Pancreas (tissue), 10 donors: ENCODE data around the gene FARP1. TPM values are rescaled to one million over a fixed set of nuclear protein-coding genes. Genes with fewer than 3 reads are reported as not detected.

Source experiments
- ATAC-seq, 4 donors: fragments of 200-7000 bp; cut with Tn5 transposase; one replicate each; pipeline versions ENCODE4 v1.8.0 to v1.9.1; 2020; ENCODE audit warnings: mild to moderate bottlenecking in 4 of 4, moderate library complexity in 4 of 4
- DNase-seq, 6 donors: peaks; one replicate each; pipeline ENCODE4 v3.0.0-alpha.2; 2020
- FAIRE-seq: peaks from 2 replicates; lab custom pipeline; 2012; peaks lifted over from hg19 to GRCh38; lab: Jason Lieb, UNC
- H3K27ac ChIP-seq, 4 donors: fragments of 200-600 bp; sonication (generic); 1 replicate in 3 of 4; 2 replicates in 1 of 4; pipeline versions ENCODE4 v1.5.0 to v1.8.0; 2020
- H3K27me3 ChIP-seq, 4 donors: fragments of 200-600 bp; one replicate each; pipeline ENCODE4 v1.8.0; 2021
- H3K36me3 ChIP-seq, 3 donors: fragments of 200-600 bp; sonication (generic) in 1 of 3; one replicate each; pipeline versions ENCODE4 v1.5.0 to v1.8.0; 2020 to 2021
- H3K4me1 ChIP-seq, 3 donors: fragments of 200-600 bp; one replicate each; pipeline ENCODE4 v1.8.0; 2021
- H3K4me3 ChIP-seq, 4 donors: fragments of 200-600 bp; sonication (generic) in 2 of 4; one replicate each; pipeline versions ENCODE4 v1.5.0 to v1.8.0; 2020 to 2021
- H3K9me3 ChIP-seq, 4 donors: fragments of 200-600 bp; one replicate each; pipeline ENCODE4 v1.8.0; 2021
- CTCF ChIP-seq, 4 donors: fragments of 200-600 bp; sonication (generic) in 3 of 4; IDR thresholded peaks; one replicate each; pipeline versions ENCODE4 v1.5.0 to v1.8.0; 2021; ENCODE audit warnings: antibody characterized with exemption in 4 of 4
- WGBS, 2 donors: extraction: QIAGEN DNeasy Blood & Tissue Kit; methylation state at CpG; one replicate each; pipeline ENCODE4 v1.1.7; 2013; 5-methylcytosine and 5-hydroxymethylcytosine counted together
- intact Hi-C, 3 donors: fragments of 100-400 bp; cut with DNase I; formaldehyde crosslinking; loops; one replicate each; pipeline versions ENCODE4 v1.11.1 to v1.14.2; 2022
- polyA plus RNA-seq, 2 donors: library from polyadenylated mRNA; stranded (reverse); fragments of 200-250 nt; gene quantifications; one replicate each; pipeline ENCODE4 v1.2.3, GENCODE V29; 2013
- total RNA-seq, 6 donors: library from RNA; stranded (reverse); fragmentation: NEBNext Ultra II Directional in 4 of 6; extraction: Animal tissue kit (Norgen Biotek cat#: 25700) in 4 of 6; gene quantifications; one replicate each; pipeline versions ENCODE4 v1.2.1 to v1.2.4, GENCODE V29; 2021 to 2023
- donor health status: healthy with polysubstance abuse.
- donor health status: DM: no; HTN: no; CAD: no; lungs with moderate emphysema.
- donor health status: DM: no; HTN: no; CAD: no.
- donor health status: control.
- donor health status: control.
- donor health status: Bipolar disorder and iron deficiency.
- donor health status: DM: yes; HTN: yes; CAD: no.
- donor health status: DM: no; HTN: no; CAD: no.
- donor health status: DM: no; HTN: no; CAD: no.
- donor health status: DM: yes; HTN: yes; CAD: no.

Gene FARP1
- total and polyA plus RNA-seq, 8 donors, result 30.8 to 95.1 (median 56.0) TPM

DNA sequence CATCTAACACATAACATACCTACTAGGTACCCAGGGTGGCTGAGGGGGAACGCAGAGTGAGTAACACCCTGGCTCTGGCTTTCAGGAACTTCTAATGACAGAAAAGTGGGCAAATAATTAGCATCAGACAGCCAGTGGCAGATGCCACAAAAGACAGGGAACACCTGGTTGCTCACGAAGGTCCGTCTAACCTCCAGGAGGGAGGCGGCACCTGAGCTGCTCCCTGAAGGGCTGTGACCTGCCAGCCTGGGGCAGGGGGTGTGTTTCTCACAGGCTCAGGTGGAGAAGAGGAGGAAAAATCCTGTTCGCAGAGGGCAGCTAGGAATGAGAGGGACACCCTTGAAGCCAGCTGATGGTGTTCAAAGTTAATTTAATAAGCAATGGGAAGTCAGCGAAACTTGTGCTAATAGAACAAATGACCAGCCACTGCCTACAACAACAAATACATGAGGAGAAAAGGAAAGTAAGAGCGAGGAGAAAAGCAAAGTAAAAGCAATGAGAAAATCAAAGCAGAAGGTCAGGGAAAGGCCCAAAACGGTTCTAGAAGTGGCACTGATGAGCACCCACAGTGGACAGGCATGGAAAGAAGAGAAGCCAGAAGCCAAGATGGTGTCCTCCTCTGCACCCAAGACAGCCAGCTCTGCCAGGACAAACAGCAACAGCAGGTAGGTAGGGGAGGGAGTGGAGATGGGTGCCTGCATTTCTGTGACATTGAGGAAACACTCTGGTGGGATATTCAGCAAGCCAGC lies 346.7 kb downstream of the FARP1 start:
- intact Hi-C loops, result loop anchor here in 2 of 3 donors (10.0 kb wide), 2 partner anchors 75 to 85 kb away; partner anchors contain the start of gene STK24 (in 1 of the 2)
- H3K4me3 ChIP-seq, result no peak overlapping the region
- TF ChIP-seq CTCF (IDR thresholded peaks at IDR 0.05), result no peak
- no peaks in the 10 kb centered on the region for H3K36me3 ChIP-seq
- DNase-seq (no peak), FAIRE-seq (no peak), ATAC-seq (no peak)
- H3K9me3 ChIP-seq, result no peaks in the 10 kb centered on the region
- H3K27ac ChIP-seq, result peak overlapping the region in 1 of 4 donors; percentile 33
- peaks cover 14 to 22% (median 21%) of the 10 kb centered on the region in 3 donors for H3K4me1 ChIP-seq
- H3K27me3 ChIP-seq, result no peaks in the 10 kb centered on the region
- WGBS, 2 donors, result 75% methylated on average over 8 of the region's 8 CpGs

GRCh38 chr13:98490195-98490836 lies 347.4 kb downstream of the FARP1 start:
- DNase-seq, result no peak
- no peak for FAIRE-seq
- no peak overlapping the region for H3K4me3 ChIP-seq
- no peaks in the 10 kb centered on the region for H3K9me3 ChIP-seq
- H3K27ac ChIP-seq, result peak overlapping the region in 1 of 4 donors; percentile 33
- intact Hi-C loops, result loop anchor here in 1 of 3 donors (10.0 kb wide), 1 partner anchor 74 kb away; no protein-coding TSS in a partner anchor
- peak in 1 of 4 donors; percentile 30 for ATAC-seq
- TF ChIP-seq CTCF (IDR thresholded peaks at IDR 0.05), result no peak
- peaks cover 11 to 17% (median 16%) of the 10 kb centered on the region in 3 donors for H3K4me1 ChIP-seq
- WGBS, 2 donors, result 37 to 43% methylated on average over 9 of the region's 9 CpGs
- no peaks in the 10 kb centered on the region for H3K36me3 ChIP-seq
- H3K27me3 ChIP-seq, result no peaks in the 10 kb centered on the region

DNA sequence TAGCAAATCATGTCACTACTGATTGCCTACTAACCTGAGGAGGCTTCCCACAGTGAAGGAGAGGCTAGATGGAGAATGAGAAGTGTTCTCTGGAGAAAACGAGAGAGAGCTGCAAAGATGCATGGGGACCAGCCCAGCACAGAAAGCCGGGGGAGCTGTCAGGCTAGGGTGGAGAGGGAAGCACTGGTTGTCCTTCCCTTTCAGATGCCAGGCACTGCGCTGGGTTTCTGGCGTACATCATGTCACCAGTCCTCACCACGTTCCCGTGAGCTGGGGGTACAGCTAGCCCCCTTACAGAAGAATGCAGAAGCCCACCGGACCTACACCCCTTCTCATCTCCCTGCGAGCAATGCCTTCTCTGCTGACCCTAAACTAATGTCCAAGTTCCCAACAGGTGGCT lies 348.0 kb downstream of the FARP1 start:
- no peak for TF ChIP-seq CTCF (IDR thresholded peaks at IDR 0.05)
- intact Hi-C loops, result loop anchor here in 1 of 3 donors (10.0 kb wide), 1 partner anchor 74 kb away; no protein-coding TSS in a partner anchor

GRCh38 chr13:98492335-98493041 lies 349.6 kb downstream of the FARP1 start:
- FAIRE-seq, result peak; percentile 13

More for the DNA sequence above, 348.0 kb downstream of the FARP1 start:
- ATAC-seq (no peak), FAIRE-seq (no peak), DNase-seq (no peak)
- Histone ChIP-seq H3K36me3 (no peaks in the 10 kb centered on the region), H3K4me3 (no peak overlapping the region), H3K9me3 (no peaks in the 10 kb centered on the region), H3K4me1 (peaks cover 7 to 16% (median 15%) of the 10 kb centered on the region in 3 donors), H3K27me3 (no peaks in the 10 kb centered on the region), H3K27ac (no peak overlapping the region)
- WGBS, 2 donors, result 87 to 88% methylated on average over 8 of the region's 8 CpGs

More at GRCh38 chr13:98492335-98493041, 349.6 kb downstream of the FARP1 start:
- DNase-seq (no peak), ATAC-seq (no peak)
- Histone ChIP-seq H3K27me3 (no peaks in the 10 kb centered on the region), H3K9me3 (no peaks in the 10 kb centered on the region), H3K36me3 (no peaks in the 10 kb centered on the region), H3K4me1 (peaks cover 7 to 17% (median 15%) of the 10 kb centered on the region in 3 donors), H3K27ac (no peak overlapping the region), H3K4me3 (no peak overlapping the region)
- intact Hi-C loops, result loop anchor here in 1 of 3 donors (10.0 kb wide), 1 partner anchor 72 kb away; no protein-coding TSS in a partner anchor
- no peak for TF ChIP-seq CTCF (IDR thresholded peaks at IDR 0.05)
- 86 to 92% methylated on average over 6 of the region's 6 CpGs for WGBS, 2 donors
